Measurements from ENCODE around the gene BMS1. TPM values are rescaled to one million over a fixed set of nuclear protein-coding genes. Genes with fewer than 3 reads are reported as not detected.
A peak's percentile ranks its signal among the peaks of the same experiment; 100 is the strongest.

Gene BMS1, protein sequence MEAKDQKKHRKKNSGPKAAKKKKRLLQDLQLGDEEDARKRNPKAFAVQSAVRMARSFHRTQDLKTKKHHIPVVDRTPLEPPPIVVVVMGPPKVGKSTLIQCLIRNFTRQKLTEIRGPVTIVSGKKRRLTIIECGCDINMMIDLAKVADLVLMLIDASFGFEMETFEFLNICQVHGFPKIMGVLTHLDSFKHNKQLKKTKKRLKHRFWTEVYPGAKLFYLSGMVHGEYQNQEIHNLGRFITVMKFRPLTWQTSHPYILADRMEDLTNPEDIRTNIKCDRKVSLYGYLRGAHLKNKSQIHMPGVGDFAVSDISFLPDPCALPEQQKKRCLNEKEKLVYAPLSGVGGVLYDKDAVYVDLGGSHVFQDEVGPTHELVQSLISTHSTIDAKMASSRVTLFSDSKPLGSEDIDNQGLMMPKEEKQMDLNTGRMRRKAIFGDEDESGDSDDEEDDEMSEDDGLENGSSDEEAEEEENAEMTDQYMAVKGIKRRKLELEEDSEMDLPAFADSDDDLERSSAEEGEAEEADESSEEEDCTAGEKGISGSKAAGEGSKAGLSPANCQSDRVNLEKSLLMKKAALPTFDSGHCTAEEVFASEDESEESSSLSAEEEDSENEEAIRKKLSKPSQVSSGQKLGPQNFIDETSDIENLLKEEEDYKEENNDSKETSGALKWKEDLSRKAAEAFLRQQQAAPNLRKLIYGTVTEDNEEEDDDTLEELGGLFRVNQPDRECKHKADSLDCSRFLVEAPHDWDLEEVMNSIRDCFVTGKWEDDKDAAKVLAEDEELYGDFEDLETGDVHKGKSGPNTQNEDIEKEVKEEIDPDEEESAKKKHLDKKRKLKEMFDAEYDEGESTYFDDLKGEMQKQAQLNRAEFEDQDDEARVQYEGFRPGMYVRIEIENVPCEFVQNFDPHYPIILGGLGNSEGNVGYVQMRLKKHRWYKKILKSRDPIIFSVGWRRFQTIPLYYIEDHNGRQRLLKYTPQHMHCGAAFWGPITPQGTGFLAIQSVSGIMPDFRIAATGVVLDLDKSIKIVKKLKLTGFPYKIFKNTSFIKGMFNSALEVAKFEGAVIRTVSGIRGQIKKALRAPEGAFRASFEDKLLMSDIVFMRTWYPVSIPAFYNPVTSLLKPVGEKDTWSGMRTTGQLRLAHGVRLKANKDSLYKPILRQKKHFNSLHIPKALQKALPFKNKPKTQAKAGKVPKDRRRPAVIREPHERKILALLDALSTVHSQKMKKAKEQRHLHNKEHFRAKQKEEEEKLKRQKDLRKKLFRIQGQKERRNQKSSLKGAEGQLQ
- total RNA-seq (2021; ENCODE audit: unreplicated experiment) (32.3 TPM), Bru-seq, nascent RNA (percentile 95 among the genes with signal in this experiment), BruChase-seq, experiment 1, labeled RNA remaining after a 2-hour chase (percentile 94 among the genes with signal in this experiment), BruChase-seq, experiment 2, labeled RNA remaining after a 6-hour chase (percentile 95 among the genes with signal in this experiment)
- 19.0 TPM for polyA plus RNA-seq (2012; ENCODE audit: insufficient read length)
- long read RNA-seq, full-length matches to known transcripts = 48 of 159 reads
- long read RNA-seq, partial matches to known transcripts = 82 of 159 reads
- long read RNA-seq, other reads (novel, unspliced or antisense) = 29 of 159 reads

DNA sequence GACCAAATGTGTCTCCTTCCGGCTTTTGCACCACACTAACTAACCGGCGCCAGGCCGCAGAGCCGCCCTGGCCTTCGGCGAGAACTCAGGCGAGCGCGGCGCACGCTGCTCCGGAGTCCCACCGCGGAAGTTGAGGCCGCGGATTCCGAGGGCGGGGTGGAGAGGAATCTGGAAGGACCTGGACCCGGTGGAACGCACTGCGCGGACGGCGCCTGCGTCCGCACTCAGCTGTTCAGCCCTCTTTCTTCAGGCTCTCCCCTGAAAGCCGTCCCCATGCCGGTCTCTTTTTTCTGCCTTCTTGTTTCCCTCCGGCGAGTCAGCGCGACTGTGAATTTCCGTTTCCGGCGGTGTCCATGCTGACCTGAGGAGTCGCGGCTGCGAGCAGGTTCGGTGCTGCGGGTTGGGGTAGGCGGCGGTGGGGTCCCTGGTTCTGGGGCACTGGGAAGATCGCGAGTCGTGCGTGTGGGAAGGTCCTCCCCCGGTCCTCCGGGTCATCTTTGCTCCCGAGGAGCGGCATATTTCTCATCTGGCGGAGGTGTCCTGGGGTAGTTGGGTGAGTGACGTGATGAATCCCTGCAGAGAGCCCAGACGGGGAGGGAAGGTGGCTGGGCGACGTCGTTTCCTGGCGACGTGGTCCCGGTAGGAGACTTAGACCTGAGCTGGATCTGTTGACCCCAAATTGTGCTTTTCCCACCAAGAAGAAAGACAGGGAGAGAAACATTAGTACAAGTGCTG, at the start of gene BMS1:
Gene BMS1, plus strand, starts transcription at position 350 of the 735 bp plus-strand sequence. CDS start 1,600 bp downstream, outside the sequence.
- TF ChIP-seq, protein P1, sequence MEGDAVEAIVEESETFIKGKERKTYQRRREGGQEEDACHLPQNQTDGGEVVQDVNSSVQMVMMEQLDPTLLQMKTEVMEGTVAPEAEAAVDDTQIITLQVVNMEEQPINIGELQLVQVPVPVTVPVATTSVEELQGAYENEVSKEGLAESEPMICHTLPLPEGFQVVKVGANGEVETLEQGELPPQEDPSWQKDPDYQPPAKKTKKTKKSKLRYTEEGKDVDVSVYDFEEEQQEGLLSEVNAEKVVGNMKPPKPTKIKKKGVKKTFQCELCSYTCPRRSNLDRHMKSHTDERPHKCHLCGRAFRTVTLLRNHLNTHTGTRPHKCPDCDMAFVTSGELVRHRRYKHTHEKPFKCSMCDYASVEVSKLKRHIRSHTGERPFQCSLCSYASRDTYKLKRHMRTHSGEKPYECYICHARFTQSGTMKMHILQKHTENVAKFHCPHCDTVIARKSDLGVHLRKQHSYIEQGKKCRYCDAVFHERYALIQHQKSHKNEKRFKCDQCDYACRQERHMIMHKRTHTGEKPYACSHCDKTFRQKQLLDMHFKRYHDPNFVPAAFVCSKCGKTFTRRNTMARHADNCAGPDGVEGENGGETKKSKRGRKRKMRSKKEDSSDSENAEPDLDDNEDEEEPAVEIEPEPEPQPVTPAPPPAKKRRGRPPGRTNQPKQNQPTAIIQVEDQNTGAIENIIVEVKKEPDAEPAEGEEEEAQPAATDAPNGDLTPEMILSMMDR (IDR thresholded peaks at IDR 0.05) = no peak
- TF ChIP-seq SIN3A (IDR thresholded peaks at IDR 0.05; ENCODE audit: borderline replicate concordance, insufficient read depth, low read depth, low read length) (peak; percentile 94), TCF7L2 (IDR thresholded peaks at IDR 0.05; ENCODE audit: low read depth, low read length) (peak; percentile 94), POLR2AphosphoS5 (IDR thresholded peaks at IDR 0.05; ENCODE audit: low read depth, low read length) (peak; percentile 99)
- TF ChIP-seq, protein P2, sequence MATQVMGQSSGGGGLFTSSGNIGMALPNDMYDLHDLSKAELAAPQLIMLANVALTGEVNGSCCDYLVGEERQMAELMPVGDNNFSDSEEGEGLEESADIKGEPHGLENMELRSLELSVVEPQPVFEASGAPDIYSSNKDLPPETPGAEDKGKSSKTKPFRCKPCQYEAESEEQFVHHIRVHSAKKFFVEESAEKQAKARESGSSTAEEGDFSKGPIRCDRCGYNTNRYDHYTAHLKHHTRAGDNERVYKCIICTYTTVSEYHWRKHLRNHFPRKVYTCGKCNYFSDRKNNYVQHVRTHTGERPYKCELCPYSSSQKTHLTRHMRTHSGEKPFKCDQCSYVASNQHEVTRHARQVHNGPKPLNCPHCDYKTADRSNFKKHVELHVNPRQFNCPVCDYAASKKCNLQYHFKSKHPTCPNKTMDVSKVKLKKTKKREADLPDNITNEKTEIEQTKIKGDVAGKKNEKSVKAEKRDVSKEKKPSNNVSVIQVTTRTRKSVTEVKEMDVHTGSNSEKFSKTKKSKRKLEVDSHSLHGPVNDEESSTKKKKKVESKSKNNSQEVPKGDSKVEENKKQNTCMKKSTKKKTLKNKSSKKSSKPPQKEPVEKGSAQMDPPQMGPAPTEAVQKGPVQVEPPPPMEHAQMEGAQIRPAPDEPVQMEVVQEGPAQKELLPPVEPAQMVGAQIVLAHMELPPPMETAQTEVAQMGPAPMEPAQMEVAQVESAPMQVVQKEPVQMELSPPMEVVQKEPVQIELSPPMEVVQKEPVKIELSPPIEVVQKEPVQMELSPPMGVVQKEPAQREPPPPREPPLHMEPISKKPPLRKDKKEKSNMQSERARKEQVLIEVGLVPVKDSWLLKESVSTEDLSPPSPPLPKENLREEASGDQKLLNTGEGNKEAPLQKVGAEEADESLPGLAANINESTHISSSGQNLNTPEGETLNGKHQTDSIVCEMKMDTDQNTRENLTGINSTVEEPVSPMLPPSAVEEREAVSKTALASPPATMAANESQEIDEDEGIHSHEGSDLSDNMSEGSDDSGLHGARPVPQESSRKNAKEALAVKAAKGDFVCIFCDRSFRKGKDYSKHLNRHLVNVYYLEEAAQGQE (IDR thresholded peaks at IDR 0.05; ENCODE audit: insufficient read depth in 1 of 2, low read depth in 2 of 2, low read length in 1 of 2) = peak; percentile 21 to 76; a peak in 2 of 4 replicates
- CTCF ChIA-PET = no interaction called here
- POLR2A ChIA-PET = no interaction called here
- Histone ChIP-seq H3K36me3 (ENCODE audit: control insufficient read depth, insufficient read depth, low read length) (peaks cover 38% of the 10 kb centered on the region), H3K4me3 (ENCODE audit: low read depth in 2 of 2, low read length in 2 of 2) (peak within 1 kb of the TSS; percentile 82 to 96), H3K27ac (ENCODE audit: low read length) (peak within 1 kb of the TSS; percentile 97), H3K4me1 (ENCODE audit: control insufficient read depth, insufficient read depth, low read length) (peaks cover 4% of the 10 kb centered on the region; the same call in 1 of the 2 replicates), H3K27me3 (ENCODE audit: control insufficient read depth, insufficient read depth, low read length) (no peaks in the 10 kb centered on the region; the same call in 1 of the 2 replicates), H3K9me3 (ENCODE audit: control insufficient read depth, insufficient read depth, low read depth, low read length) (no peaks in the 10 kb centered on the region)
- BruUV-seq (replicated peaks) = no TSS peak
- intact Hi-C loops (cut with micrococcal nuclease; ENCODE audit: unreplicated experiment) (no loop called here), in situ Hi-C loops (cut with HindIII; ENCODE audit: low pct_unique_long_range_greater_than_20kb, low sequenced_read_pairs) (no loop called here)
- peak; percentile 85 for DNase-seq (ENCODE audit: low read depth, low spot score)
- peak; percentile 97 for ATAC-seq
